NCI-H187 (cell line): ENCODE measurements around the gene PAF1.

ENCODE experiments used
- DNase-seq, 2 experiments: peaks; one replicate each; lab custom pipeline; 2025; lab: John Stamatoyannopoulos, UW

The PAF1 gene

DNA sequence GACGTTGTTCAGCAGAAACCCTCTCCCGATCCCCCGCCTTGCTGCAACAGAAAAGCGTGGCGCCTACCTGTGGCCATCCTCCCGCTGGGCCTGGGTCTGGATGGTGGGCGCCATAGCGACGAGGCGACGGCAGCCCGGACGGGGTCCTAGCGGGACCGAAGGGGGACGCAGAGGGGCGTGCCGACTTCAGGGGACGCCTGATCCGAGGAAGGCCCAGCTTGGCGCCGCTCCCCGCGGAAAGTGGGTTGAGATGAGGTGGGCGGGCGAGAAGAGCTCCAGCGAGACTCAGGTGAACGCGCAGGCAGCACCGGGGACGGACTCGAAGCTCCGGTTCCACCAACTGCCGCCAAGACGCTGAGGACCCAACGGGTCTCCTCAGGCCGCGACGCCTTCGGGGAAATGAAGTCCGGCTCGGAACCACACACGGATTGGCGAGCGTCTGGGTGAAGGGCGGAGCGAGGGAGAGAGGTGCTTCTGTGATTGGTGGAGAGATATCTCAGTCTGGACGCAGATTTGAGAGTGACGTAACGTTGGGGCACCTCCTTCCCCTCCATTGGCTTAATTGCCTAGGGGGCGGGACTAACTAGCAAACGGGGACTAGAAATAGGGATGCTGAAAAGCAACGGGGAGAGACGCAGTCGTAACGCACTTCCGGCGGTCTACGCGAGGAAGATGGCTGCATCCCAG is at the start of gene PAF1, which contains the start of gene MED29:
Gene PAF1, minus strand, starts transcription at position 356 of the 687 bp plus-strand sequence. Its CDS starts 242 bp downstream, at position 114.
Gene MED29, plus strand, starts transcription at position 628 of the 687 bp plus-strand sequence. Its CDS starts 45 bp downstream, at position 673.
- DNase-seq = peak; percentile 97 to 100

DNA sequence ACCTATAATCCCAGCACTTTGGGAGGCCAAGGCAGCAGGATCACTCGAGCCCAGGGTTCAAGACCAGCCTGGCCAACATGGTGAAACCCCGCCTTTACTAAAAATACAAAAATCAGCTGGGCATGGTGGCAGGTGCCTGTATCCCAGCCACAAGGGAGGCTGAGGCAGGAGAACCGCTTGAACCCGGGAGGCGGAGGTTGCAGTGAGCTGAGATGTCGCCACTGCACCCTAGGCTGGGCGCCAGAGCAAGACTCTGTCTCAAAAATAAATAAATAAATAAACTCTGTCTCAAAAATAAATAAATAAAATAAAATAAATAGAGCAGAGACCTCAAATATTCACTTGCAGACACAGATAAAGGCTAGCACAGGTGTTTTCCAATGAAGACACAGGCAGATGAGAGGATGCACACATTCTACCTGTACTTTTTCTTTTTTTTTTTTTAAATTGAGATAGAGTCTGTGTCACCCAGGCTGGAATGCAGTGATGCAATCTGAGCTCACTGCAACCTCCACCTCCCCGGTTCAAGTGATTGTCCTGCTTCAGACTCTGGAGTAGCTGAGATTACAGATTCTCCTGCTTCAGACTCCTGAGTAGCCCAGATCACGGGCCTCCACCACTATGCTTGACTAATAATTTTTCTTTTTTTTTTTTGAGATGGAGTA is 47.5 kb upstream of the PAF1 start:
- no peak for DNase-seq

DNA sequence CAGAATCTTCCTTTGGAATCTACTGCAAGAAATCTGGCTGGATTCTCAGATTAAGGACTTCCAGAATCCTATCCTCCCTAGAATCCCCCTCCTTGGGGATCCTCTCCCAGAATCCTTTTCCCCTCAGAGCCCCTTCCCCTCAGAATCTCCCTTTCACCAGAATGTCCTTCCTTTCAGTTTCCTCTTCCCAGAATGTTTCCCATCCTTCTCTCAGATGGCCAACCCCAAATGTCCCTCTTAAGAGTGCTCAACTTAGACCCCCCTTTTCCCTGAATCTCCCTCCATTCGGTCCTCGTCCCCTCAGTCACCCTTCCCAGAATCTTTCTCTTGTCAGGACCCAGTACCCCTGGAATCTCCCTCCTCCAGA is 45.4 kb upstream of the PAF1 start:
- DNase-seq = no peak

DNA sequence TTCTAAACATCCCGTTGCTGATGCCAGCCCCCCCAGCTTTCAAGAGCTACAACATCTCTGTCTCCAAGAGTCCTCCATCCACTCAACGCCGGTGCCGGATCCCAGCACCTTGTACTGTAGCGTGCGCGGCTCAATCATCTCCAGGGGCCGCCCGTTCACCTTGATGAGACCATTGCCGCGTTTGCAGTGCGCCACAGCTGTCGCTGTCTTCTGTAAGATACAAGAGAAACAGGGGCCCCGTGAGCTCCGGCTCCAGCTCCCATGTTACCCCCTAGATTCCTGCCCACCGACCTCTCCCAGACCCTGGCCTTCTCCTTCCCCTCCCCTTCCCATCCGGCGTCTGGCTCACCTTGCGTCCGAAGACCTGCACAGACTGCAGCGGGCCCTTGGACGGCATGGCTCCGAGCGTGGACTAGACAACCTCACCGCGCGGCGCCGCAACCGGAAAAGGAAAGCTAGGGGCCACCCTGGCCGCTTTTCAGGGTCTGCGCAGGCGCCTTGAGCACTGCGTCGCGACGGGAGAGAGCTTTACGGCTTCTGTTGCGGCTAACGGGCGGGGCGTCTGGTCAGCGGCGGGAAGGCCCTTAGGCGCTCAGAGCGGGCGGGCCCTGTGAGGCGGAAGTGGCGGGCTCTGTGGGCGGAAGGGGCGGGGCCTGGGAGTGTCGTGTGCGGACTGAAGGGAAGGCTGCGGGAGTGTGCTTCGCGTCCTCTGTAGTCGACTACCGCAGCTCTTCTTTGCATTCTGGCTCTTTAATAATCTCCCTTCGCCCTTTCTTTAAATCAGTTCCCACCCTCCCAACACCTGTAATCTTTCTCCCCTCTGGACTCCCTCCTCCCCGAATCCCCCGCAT is 44.8 kb upstream of the PAF1 start, which contains the start of gene RPS16:
Gene RPS16, minus strand, starts transcription at position 451 of the 851 bp plus-strand sequence. Its CDS starts 54 bp downstream, at position 397.
- peak; percentile 98 to 99 for DNase-seq

DNA sequence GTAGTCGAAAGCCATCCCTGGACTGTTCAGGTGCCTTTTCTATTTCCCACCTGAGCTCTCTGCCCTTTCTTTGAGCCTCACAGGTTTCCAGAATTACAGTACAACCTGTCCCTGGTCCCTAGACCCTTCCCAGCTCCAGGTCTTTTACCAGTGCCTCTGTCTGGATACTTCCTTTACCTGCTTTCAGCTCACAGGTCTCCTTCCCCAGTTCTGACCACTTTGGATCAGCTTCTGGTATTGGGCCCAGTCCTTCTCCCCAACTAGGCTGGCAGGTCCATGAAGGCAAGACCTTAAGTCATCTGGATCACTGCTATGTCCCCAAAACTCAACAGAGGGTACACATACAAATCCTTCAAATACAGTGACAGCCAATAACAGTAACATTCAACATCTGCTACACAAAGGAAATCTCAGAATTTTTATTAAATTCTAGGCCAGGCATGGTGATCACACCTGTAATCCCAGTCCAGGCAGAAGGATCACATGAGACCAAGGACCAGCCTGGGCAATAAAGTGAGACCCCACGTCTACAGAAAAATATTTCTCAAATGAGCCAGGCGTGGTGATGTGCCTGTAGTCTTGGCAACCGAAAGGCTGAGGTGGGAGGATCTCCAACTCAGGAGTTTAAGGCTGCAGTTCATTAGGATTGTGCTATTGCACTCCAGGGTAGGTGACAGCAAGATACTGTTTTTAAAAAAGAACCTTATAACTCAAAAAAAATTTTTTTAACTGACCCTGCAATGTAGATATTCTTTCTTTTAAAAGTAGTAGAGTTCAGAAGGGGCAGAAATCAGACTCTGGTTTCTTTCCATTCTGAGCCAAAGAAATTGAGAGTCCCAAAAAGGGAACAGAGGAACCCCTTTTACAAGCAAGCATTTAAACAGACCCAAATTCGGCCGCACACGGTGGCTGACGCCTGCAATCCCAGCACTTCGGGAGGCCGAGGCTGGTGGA is 43.5 kb upstream of the PAF1 start:
- DNase-seq = no peak

DNA sequence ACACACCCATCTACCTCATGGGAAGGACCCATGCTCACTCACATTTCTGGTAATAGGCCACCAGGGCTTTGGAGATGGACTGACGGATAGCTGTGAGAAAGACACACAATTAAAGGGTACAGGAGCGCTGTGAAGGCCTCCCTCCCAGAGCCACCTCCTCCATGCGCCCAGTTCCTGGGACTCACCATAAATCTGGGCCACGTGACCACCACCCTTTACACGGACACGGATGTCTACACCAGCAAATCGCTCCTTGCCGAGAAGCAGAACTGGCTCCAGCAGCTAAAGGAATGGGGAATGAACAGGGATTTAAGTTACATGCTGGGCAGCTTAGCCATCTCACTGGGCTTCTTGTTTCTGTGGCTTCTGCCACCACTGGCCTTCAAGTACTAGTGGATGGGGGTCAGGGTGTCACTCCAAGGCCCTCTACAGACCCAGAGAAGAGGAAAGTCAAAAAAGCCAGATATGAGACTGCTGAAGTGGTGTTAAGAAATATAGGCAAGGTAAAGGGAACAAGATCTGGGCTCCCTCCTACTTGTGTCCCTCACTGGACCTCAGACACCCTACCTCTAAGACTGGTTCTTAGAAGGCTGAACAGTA is 42.7 kb upstream of the PAF1 start:
- DNase-seq = no peak

DNA sequence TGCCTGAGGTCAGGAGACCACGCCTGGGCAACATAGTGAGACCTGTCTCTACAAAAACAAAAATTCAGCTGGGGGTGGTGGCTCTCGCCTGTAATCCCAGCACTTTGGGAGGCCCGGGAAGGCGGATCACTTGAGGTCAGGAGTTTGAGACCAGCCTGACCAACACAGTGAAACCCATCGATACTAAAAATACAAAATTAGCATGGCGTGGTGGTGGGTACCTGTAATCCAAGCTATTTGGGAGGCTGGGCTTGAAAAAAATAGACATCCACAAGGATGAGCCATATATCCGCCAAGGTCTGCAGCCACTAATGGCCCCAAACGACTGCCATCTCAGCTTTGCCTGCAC is 41.7 kb upstream of the PAF1 start:
- no peak for DNase-seq

DNA sequence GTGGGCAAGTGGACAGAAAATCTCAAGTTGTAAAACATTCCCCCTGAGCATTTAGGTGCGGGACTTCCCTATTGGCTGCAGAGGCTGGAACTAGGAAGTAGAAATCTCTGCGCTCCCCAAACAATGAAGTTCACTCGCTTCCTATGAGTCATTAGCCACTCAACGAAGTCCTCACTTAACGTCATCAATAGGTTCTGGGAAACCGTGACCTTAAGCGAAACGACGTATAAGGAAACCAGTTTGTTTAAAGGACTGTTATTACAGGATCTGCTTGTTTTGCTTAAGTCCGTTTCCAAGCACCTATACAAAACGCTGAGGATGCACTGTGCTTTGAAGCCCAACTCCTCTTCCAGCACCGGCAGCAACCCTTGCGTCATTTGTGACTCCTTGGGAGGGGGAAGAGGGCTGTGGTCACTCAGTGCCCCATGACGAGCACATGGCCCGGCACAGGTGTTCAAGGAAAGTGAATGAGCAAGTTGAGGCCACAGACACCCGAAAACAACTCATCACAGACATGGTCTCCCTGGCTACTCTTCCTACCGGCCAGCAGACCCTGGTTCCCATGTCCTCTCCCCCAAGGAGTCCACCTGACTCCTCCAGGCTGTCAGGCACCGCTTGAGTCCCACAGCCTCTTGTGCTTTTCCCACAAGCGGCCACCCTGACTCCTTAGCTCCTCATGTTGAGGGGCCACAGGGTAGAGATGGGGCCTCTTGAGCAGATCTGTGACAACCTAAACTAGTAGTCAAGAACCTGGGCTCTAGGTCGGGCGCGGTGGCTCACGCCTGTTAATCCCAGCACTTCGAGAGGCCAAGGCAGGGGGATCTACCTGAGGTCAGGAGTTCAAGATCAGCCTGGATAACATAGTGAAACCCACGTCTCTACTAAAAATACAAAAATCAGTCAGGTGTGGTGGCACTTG is 40.0 kb upstream of the PAF1 start:
- no peak for DNase-seq

DNA sequence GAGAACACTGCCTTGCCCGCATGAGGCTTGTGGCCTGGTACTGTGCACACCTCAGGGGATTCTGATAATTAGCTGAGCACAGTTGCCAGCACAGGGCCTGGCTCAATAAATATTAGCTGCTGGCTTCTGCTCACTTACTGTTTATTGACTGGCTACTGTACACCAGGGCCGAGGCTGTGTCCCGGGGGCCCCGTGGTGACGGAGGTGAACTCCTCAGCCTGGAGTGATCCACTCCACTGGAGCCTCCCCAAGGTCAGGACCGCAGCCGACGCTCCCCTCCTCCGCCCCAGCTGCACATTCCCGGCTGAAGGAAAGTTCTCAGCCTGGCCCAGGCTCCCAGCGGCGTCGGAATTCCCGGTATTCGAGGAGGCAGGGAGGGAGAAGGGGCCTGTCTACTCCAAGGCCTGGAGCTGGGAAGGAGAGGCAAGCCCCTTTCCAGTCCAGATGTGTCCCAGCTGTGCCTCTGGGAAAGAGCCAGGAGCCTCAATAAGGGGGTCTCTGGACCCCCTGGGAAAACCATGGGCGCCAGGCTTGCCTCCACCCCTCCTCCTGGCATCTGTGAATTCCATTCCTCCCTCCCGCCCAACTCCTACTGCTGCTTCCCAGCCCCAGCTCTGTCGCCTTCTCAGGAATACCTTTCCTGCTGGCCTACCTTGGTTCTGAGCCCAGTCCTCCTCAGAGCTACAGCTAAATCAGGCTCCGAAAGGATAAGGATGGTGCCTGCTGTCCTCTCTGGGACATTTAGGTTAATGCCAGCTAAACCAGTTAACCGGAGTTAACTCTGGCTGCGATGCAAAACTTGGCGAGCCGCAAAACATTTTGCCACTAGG is 37.6 kb upstream of the PAF1 start:
- DNase-seq = no peak

DNA sequence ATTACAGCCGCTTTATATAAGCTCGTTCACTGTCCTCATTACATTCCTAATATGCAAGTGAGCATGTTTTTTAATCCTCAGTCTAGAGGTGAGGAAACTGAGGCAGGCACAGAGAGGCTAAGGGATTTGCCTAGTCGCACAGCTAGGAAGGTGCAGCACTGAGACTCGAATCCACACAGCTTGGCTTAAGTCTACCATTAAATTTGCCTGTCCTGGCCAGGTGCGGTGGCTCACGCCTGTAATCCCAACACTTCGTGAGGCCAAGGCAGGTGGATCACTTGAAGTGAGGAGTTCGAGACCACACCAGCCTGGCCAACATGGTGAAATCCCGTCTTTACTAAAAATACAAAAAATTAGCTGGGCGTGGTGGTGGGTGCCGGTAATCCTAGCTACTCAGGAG is 36.8 kb upstream of the PAF1 start:
- no peak for DNase-seq

DNA sequence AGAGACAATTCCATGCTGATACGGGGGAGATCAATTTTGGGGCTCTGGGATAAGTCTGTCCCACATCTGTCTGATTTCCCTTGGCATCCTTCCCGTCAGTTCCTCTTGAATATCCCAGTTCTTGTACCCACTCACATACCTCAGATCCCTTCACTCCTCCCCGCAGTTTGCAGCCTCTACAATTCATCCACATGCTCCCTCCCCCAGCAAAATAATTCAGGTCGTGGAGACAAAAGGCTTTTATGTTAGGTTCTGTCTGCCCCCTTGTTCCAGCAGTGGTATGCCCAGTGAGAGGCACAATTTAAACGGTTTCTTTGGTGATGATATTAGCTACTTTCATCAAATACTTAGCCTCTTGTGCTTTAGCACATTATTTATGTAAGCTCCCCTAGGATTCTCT is 35.3 kb upstream of the PAF1 start:
- no peak for DNase-seq

DNA sequence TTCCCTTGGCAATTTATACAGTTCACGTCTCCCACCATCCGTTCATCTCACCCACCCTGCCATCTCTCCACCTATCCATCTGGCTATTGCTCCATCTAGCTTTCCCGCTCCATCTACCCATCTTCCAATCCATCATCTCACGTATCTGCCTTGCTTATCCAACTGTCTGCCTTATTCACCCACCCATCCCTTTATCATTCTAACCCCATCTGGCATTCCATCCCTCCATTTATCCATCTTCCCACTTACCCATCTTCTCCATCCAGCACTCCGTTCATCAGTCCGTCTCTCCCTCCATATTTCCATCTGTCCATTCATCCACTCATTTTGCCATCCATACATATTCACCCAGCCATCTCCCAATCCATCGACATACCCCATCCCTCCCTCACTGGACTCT is 34.8 kb upstream of the PAF1 start:
- DNase-seq = no peak

DNA sequence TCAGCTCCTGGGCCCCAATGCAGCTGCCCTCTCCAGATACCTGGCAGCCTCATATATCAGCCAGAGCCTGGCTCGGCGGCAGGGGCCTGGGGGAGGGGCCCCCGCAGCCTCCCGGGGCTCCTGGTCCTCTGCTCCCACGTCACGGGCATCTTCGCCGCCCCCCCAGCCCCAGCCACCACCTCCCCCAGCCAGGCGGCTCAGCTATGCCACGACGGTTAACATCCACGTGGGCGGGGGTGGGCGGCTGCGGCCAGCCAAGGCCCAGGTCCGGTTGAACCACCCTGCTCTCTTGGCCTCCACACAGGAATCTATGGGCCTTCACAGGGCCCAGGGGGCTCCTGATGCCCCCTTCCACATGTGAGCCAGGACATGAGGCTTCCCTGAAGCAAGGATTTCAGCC is 34.0 kb upstream of the PAF1 start:
- DNase-seq = no peak

DNA sequence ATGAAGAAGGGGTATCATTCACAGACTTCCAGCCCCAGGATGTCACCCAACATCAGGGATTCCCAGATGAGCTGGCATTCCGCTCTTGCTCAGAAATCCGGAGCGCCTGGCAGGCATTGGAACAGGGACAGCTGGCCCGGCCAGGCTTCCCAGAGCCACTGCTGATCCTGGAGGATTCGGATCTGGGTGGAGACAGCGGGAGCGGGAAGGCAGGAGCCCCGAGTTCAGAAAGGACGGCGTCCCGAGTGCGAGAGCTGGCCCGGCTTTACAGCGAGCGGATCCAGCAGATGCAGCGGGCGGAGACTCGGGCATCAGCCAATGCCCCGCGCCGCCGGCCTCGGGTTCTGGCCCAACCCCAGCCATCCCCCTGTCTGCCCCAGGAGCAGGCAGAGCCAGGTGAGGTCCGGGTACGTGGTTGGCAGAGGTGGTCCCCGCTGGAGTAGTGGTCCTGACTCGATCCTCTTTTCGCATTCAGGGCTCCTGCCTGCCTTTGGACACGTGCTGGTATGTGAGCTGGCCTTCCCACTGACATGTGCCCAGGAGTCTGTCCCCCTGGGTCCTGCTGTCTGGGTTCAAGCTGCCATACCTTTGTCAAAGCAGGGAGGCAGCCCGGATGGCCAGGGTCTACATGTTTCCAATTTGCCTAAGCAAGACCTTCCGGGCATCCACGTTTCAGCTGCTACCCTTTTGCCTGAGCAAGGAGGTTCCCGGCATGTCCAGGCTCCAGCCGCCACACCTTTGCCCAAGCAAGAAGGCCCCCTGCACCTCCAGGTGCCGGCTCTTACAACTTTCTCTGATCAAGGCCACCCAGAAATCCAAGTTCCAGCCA is 32.6 kb upstream of the PAF1 start:
- DNase-seq = no peak

DNA sequence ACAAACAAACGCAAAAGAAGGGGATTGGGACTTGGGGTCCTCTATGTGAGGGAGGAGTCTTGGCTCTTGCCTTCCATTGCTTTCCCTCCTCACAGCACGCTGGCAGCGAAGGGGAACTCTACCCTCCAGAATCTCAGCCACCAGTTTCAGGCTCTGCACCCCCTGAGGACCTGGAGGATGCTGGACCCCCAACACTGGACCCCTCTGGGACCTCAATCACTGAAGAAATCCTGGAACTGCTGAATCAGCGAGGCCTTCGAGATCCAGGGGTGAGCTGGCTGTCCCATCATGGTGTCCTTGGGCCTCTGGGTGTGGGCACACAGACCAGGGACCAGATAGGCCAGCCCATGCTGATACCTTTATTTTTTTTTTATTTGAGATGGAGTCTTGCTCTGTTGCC is 31.1 kb upstream of the PAF1 start:
- DNase-seq = no peak

DNA sequence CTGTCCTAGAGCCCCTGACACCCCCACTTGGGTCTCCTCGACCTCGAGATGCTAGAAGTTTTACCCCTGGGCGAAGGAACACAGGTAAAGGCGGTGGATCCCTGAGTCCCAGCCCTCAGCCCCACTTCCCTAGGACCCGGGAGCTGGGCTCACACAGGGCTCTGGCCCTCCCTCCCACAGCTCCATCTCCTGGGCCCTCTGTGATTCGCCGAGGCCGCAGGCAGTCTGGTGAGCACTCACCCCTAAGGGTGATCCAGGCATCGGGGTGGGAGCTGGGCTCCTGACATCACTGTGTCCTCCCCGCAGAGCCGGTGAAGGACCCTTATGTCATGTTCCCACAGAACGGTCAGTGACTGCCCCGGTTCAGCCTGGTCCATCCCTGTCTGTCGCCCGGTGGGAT is 29.9 kb upstream of the PAF1 start:
- no peak for DNase-seq

DNA sequence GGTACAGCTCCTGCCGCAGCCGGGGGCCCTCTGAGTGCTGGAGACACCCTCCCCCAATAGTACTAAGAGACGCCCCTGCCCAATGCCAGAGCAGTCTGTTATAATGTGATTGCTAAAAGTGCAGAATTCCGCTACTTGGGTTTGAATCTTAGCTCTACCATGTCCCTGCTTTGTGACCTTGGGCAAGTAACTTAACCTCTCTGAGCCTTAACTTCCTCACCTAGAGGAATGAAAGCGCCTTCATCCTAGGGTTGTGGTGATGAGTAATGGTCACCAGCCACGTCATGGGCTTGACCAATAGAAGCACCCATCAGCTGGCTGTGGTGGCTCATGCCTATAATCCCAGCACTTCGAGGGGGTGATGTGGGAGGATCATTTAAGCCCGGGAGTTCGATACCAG is 28.1 kb upstream of the PAF1 start:
- no peak for DNase-seq

DNA sequence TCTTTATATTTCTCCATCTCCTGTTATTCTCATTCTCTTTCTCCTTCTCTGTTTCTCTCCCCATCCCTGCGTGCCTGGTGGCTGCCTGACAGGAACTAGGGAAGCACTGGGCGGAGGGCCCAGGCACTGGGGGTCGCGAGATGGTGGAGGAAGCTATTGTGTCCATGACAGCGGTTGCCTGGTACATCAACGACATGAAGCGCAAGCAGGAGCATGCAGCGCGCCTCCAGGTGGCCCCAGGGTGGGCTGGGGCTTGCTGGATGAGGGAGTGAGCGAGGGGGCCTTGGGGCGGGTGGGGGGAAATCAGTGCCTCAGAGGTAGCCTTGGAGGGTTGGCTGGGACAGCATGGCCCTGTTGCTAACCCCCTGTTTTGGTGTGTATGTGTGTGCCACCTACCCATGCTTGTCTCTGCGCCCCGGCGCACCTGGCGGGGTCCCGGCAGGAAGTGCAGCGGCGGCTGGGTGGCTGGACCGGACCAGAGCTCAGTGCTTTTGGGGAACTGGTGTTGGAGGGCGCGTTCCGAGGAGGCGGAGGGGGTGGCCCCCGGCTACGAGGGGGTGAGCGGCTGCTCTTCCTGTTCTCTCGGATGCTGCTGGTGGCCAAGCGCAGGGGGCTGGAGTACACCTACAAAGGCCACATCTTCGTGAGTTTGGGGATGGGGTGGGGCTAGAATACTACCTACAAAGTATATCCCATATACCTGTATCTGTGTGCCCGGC is 26.7 kb upstream of the PAF1 start:
- no peak for DNase-seq
